SK-N-SH treated with all-trans-retinoic acid at 6 μM for 48 hours (cell line): Measurements from ENCODE around the gene RTN1.

Source experiments
- ATAC-seq: fragments of 200-7000 bp; cut with Tn5 transposase; 3 replicates; pipeline ENCODE4 v1.9.1; 2020; ENCODE audit warnings: mild to moderate bottlenecking, moderate library complexity
- ARNTL ChIP-seq: fragments of 450-650 bp; formaldehyde crosslinking; IDR thresholded peaks from 2 replicates; pipeline ENCODE4 v1.5.0; 2020; ENCODE audit warnings: low read depth, mild to moderate bottlenecking, moderate library complexity, borderline replicate concordance
- BACH2 ChIP-seq: fragments of 250-450 bp; sonication (Bioruptor Pico); IDR thresholded peaks from 2 replicates; pipeline ENCODE4 v1.9.0; 2021; ENCODE audit warnings: mild to moderate bottlenecking, borderline replicate concordance
- CSDC2 ChIP-seq: fragments of 250-450 bp; sonication (Bioruptor Pico); IDR thresholded peaks from 2 replicates; pipeline ENCODE4 v1.5.0; 2020; ENCODE audit warnings: mild to moderate bottlenecking, moderate library complexity
- ESRRG ChIP-seq: fragments of 250-450 bp; sonication (Bioruptor Pico); IDR thresholded peaks from 2 replicates; pipeline ENCODE4 v1.6.1; 2021; ENCODE audit warnings: mild to moderate bottlenecking
- GLIS3 ChIP-seq: fragments of 250-450 bp; sonication (Bioruptor Pico); IDR thresholded peaks from 2 replicates; pipeline ENCODE4 v1.5.0; 2020; ENCODE audit warnings: mild to moderate bottlenecking, moderate library complexity
- ISL1 ChIP-seq: fragments of 250-450 bp; sonication (Bioruptor Pico); IDR thresholded peaks from 2 replicates; pipeline ENCODE4 v2.1.2; 2022; ENCODE audit warnings: mild to moderate bottlenecking, moderate library complexity
- OSR1 ChIP-seq: fragments of 250-450 bp; sonication (Bioruptor Pico); IDR thresholded peaks from 2 replicates; pipeline ENCODE4 v1.8.0; 2022; ENCODE audit warnings: moderate library complexity, mild to moderate bottlenecking, inconsistent platforms
- PPARA ChIP-seq: fragments of 250-450 bp; sonication (Bioruptor Pico); IDR thresholded peaks from 2 replicates; pipeline ENCODE4 v1.5.0; 2020; ENCODE audit warnings: mild to moderate bottlenecking, borderline replicate concordance
- RARB ChIP-seq: fragments of 250-450 bp; sonication (Bioruptor Pico); IDR thresholded peaks from 2 replicates; pipeline ENCODE4 v1.8.0; 2021; ENCODE audit warnings: mild to moderate bottlenecking, moderate library complexity
- SNAI2 ChIP-seq: fragments of 250-450 bp; sonication (Bioruptor Pico); IDR thresholded peaks from 2 replicates; pipeline ENCODE4 v1.5.0; 2020; ENCODE audit warnings: mild to moderate bottlenecking, moderate library complexity
- ZC3H10 ChIP-seq: fragments of 250-450 bp; sonication (Bioruptor Pico); IDR thresholded peaks from 2 replicates; pipeline ENCODE4 v1.5.1; 2021; ENCODE audit warnings: mild to moderate bottlenecking, moderate library complexity
- ZFP3 ChIP-seq: fragments of 250-450 bp; sonication (Bioruptor Pico); IDR thresholded peaks from 2 replicates; pipeline ENCODE4 v1.5.0; 2020; ENCODE audit warnings: mild to moderate bottlenecking, moderate library complexity
- ZFP30 ChIP-seq: fragments of 450-650 bp; formaldehyde crosslinking; IDR thresholded peaks from 2 replicates; pipeline ENCODE4 v1.5.0; 2022; ENCODE audit warnings: mild to moderate bottlenecking, moderate library complexity
- ZNF565 ChIP-seq: fragments of 450-650 bp; formaldehyde crosslinking; conservative IDR thresholded peaks from 2 replicates; pipeline ENCODE4 v1.5.0; 2020; ENCODE audit warnings: low read depth, mild to moderate bottlenecking, moderate library complexity
- ZNF70 ChIP-seq: fragments of 450-650 bp; formaldehyde crosslinking; IDR thresholded peaks from 2 replicates; pipeline ENCODE4 v1.5.0; 2020; ENCODE audit warnings: mild to moderate bottlenecking, moderate library complexity
- ZNF8 ChIP-seq: fragments of 450-650 bp; formaldehyde crosslinking; IDR thresholded peaks from 2 replicates; pipeline ENCODE4 v1.5.0; 2020; ENCODE audit warnings: mild to moderate bottlenecking, moderate library complexity
- TF ChIP-seq, protein P1 (sequence below): fragments of 250-450 bp; sonication (Bioruptor Pico); IDR thresholded peaks from 2 replicates; pipeline ENCODE4 v1.8.0; 2021; ENCODE audit warnings: low read depth, mild to moderate bottlenecking, moderate library complexity, borderline replicate concordance
- TF ChIP-seq, protein P2 (sequence below): fragments of 250-450 bp; sonication (Bioruptor Pico); IDR thresholded peaks from 2 replicates; pipeline ENCODE4 v1.5.0; 2020; ENCODE audit warnings: mild to moderate bottlenecking, moderate library complexity
- TF ChIP-seq, protein P3 (sequence below): fragments of 250-450 bp; sonication (Bioruptor Pico); IDR thresholded peaks from 2 replicates; pipeline ENCODE4 v1.8.0; 2020; ENCODE audit warnings: mild to moderate bottlenecking, moderate library complexity, borderline replicate concordance
- TF ChIP-seq, protein P4 (sequence below): fragments of 250-450 bp; sonication (Bioruptor Pico); IDR thresholded peaks from 2 replicates; pipeline ENCODE4 v1.5.1; 2021; ENCODE audit warnings: mild to moderate bottlenecking, moderate library complexity
- TF ChIP-seq, protein P5 (sequence below): fragments of 250-450 bp; sonication (Bioruptor Pico); IDR thresholded peaks from 2 replicates; pipeline ENCODE4 v1.5.1; 2020; ENCODE audit warnings: low read depth, mild to moderate bottlenecking, moderate library complexity

The RTN1 gene

DNA sequence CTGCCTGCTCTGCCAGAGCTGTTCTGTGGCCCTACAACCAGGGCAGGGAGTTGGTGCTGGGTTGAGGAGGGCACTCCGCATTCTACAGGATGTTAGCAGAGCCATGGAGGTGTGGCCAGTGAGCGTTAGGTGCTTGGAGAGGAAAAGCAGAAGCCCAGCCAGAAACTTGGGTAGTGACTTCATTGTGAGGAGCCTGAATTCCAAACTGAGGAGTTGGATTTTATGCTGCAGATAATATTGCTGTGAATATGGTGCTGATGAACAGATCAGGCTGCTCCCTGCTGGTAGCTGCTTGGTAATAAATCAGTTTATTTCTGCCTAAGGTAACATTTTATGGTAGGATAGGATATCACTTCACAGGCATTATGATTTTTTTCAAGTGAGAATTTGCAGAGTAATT is 286.8 kb downstream of the RTN1 start:
- TF ChIP-seq RARB (CRISPR knock-in tag) (no peak), PPARA (no peak), SNAI2 (CRISPR knock-in tag) (no peak), ISL1 (CRISPR knock-in tag) (no peak), GLIS3 (CRISPR knock-in tag) (no peak), ZFP3 (CRISPR knock-in tag) (no peak), CSDC2 (CRISPR knock-in tag) (no peak), OSR1 (no peak), BACH2 (no peak), ZNF8 (CRISPR knock-in tag) (no peak)
- peak; percentile 38; the same call in 1 of the 3 replicates for ATAC-seq

DNA sequence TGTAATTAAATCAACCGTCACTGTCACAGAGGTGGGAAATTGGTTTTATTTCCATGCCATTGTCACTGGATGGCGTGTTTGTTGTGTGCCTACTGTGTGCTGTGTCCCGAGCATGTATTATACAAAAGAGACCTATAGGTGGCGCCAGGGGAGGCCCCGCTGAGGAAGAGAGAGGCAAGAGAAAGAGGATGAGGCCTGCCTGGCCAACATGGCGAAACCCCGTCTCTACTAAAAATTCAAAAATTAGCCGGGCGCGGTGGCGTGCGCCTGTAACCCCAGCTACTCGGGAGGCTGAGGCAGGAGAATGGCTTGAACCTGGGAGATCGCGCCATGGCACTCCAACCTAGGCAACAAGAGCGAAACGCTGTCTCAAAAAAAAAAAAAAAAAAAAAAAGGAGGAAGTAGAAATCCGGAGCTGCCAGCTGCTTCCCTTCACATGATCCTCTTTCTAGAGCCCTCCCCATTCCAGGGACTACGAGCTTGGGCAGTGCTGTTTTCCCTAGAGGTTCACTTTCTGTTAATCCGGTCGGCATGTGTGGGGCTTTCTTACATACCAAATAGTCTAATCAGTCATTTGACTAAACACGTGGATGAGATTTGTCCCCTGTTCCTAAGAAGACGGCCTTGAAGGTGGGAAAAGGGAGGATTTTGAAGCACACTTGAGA is 287.6 kb downstream of the RTN1 start:
- ATAC-seq = no peak
- no peak for TF ChIP-seq CSDC2 (CRISPR knock-in tag)
- TF ChIP-seq ZFP3 (CRISPR knock-in tag) = no peak
- no peak for TF ChIP-seq BACH2
- no peak for TF ChIP-seq PPARA
- TF ChIP-seq, protein P1, sequence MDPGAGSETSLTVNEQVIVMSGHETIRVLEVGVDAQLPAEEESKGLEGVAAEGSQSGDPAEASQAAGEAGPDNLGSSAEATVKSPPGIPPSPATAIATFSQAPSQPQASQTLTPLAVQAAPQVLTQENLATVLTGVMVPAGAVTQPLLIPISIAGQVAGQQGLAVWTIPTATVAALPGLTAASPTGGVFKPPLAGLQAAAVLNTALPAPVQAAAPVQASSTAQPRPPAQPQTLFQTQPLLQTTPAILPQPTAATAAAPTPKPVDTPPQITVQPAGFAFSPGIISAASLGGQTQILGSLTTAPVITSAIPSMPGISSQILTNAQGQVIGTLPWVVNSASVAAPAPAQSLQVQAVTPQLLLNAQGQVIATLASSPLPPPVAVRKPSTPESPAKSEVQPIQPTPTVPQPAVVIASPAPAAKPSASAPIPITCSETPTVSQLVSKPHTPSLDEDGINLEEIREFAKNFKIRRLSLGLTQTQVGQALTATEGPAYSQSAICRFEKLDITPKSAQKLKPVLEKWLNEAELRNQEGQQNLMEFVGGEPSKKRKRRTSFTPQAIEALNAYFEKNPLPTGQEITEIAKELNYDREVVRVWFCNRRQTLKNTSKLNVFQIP (CRISPR knock-in tag) = no peak
- no peak for TF ChIP-seq RARB (CRISPR knock-in tag)

DNA sequence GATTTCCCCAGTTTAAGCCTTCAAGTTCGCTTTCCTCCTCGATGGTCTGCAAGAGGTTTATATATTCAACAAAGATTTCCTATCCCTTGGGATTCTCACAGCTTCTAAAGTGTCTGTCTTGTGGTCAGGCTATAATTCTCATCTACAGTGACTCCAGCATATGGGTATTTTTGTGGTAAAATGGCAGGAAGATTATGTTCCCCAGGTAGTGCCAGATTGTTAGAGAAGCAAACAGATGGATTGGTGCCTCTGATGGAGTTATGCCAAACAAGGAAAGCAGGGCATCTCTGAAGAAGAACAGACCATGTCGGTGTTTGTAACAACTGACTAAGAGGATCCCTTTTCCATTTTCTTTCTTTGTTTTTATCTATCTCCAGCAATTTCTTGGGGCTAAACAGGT is 288.4 kb downstream of the RTN1 start:
- ATAC-seq = no peak
- TF ChIP-seq CSDC2 (CRISPR knock-in tag) (no peak), PPARA (no peak), ZC3H10 (CRISPR knock-in tag) (no peak), ESRRG (CRISPR knock-in tag) (no peak), ZFP3 (CRISPR knock-in tag) (no peak), ARNTL (CRISPR knock-in tag) (no peak), OSR1 (no peak), ZFP30 (CRISPR knock-in tag) (no peak), GLIS3 (CRISPR knock-in tag) (no peak), BACH2 (no peak), ZNF70 (no peak), ZNF565 (CRISPR knock-in tag) (no peak), ISL1 (CRISPR knock-in tag) (no peak)
- TF ChIP-seq, protein P2, sequence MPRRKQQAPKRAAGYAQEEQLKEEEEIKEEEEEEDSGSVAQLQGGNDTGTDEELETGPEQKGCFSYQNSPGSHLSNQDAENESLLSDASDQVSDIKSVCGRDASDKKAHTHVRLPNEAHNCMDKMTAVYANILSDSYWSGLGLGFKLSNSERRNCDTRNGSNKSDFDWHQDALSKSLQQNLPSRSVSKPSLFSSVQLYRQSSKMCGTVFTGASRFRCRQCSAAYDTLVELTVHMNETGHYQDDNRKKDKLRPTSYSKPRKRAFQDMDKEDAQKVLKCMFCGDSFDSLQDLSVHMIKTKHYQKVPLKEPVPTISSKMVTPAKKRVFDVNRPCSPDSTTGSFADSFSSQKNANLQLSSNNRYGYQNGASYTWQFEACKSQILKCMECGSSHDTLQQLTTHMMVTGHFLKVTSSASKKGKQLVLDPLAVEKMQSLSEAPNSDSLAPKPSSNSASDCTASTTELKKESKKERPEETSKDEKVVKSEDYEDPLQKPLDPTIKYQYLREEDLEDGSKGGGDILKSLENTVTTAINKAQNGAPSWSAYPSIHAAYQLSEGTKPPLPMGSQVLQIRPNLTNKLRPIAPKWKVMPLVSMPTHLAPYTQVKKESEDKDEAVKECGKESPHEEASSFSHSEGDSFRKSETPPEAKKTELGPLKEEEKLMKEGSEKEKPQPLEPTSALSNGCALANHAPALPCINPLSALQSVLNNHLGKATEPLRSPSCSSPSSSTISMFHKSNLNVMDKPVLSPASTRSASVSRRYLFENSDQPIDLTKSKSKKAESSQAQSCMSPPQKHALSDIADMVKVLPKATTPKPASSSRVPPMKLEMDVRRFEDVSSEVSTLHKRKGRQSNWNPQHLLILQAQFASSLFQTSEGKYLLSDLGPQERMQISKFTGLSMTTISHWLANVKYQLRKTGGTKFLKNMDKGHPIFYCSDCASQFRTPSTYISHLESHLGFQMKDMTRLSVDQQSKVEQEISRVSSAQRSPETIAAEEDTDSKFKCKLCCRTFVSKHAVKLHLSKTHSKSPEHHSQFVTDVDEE (CRISPR knock-in tag) = no peak
- TF ChIP-seq, protein P3, sequence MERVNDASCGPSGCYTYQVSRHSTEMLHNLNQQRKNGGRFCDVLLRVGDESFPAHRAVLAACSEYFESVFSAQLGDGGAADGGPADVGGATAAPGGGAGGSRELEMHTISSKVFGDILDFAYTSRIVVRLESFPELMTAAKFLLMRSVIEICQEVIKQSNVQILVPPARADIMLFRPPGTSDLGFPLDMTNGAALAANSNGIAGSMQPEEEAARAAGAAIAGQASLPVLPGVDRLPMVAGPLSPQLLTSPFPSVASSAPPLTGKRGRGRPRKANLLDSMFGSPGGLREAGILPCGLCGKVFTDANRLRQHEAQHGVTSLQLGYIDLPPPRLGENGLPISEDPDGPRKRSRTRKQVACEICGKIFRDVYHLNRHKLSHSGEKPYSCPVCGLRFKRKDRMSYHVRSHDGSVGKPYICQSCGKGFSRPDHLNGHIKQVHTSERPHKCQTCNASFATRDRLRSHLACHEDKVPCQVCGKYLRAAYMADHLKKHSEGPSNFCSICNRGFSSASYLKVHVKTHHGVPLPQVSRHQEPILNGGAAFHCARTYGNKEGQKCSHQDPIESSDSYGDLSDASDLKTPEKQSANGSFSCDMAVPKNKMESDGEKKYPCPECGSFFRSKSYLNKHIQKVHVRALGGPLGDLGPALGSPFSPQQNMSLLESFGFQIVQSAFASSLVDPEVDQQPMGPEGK (CRISPR knock-in tag) = no peak
- TF ChIP-seq, protein P1 (CRISPR knock-in tag) = no peak
- TF ChIP-seq, protein P4, sequence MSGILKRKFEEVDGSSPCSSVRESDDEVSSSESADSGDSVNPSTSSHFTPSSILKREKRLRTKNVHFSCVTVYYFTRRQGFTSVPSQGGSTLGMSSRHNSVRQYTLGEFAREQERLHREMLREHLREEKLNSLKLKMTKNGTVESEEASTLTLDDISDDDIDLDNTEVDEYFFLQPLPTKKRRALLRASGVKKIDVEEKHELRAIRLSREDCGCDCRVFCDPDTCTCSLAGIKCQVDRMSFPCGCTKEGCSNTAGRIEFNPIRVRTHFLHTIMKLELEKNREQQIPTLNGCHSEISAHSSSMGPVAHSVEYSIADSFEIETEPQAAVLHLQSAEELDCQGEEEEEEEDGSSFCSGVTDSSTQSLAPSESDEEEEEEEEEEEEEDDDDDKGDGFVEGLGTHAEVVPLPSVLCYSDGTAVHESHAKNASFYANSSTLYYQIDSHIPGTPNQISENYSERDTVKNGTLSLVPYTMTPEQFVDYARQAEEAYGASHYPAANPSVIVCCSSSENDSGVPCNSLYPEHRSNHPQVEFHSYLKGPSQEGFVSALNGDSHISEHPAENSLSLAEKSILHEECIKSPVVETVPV (CRISPR knock-in tag) = no peak
- TF ChIP-seq, protein P5, sequence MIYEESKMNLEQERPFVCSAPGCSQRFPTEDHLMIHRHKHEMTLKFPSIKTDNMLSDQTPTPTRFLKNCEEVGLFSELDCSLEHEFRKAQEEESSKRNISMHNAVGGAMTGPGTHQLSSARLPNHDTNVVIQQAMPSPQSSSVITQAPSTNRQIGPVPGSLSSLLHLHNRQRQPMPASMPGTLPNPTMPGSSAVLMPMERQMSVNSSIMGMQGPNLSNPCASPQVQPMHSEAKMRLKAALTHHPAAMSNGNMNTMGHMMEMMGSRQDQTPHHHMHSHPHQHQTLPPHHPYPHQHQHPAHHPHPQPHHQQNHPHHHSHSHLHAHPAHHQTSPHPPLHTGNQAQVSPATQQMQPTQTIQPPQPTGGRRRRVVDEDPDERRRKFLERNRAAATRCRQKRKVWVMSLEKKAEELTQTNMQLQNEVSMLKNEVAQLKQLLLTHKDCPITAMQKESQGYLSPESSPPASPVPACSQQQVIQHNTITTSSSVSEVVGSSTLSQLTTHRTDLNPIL (CRISPR knock-in tag) = no peak
